ENCODE data around the gene CFAP65.

The CFAP65 gene

GRCh38 chr2:219017201-219017931 lies 23.9 kb downstream of the CFAP65 start:
- no peak for DNase-seq (ENCODE audit: extremely low read depth in 1 of 2, low read depth in 1 of 2)

GRCh38 chr2:219016721-219017120 lies 24.6 kb downstream of the CFAP65 start:
- no peak for DNase-seq (ENCODE audit: extremely low read depth in 1 of 2, low read depth in 1 of 2)

GRCh38 chr2:219010873-219011272 lies 30.4 kb downstream of the CFAP65 start:
- DNase-seq (ENCODE audit: extremely low read depth in 1 of 2, low read depth in 1 of 2), result no peak

GRCh38 chr2:219010162-219010756 lies 31.1 kb downstream of the CFAP65 start:
- DNase-seq (ENCODE audit: extremely low read depth in 1 of 2, low read depth in 1 of 2), result no peak

GRCh38 chr2:219009294-219009693 lies 32.0 kb downstream of the CFAP65 start:
- no peak for DNase-seq (ENCODE audit: extremely low read depth in 1 of 2, low read depth in 1 of 2)

GRCh38 chr2:219003979-219004378 lies 37.3 kb downstream of the CFAP65 start:
- DNase-seq (ENCODE audit: extremely low read depth in 1 of 2, low read depth in 1 of 2), result no peak

- no peak for DNase-seq (ENCODE audit: extremely low read depth in 1 of 2, low read depth in 1 of 2)
Measured at GRCh38 chr2:219003267-219003634, 38.1 kb downstream of the CFAP65 start.

- no peak for DNase-seq (ENCODE audit: extremely low read depth in 1 of 2, low read depth in 1 of 2)
Measured at GRCh38 chr2:219002395-219003266, 38.7 kb downstream of the CFAP65 start.

- no peak for DNase-seq (ENCODE audit: extremely low read depth in 1 of 2, low read depth in 1 of 2)
Measured at GRCh38 chr2:219001577-219002394, 39.5 kb downstream of the CFAP65 start.

GRCh38 chr2:219001100-219001576 lies 40.2 kb downstream of the CFAP65 start:
- no peak for DNase-seq (ENCODE audit: extremely low read depth in 1 of 2, low read depth in 1 of 2)

- no peak for DNase-seq (ENCODE audit: extremely low read depth in 1 of 2, low read depth in 1 of 2)
Measured at GRCh38 chr2:219000569-219000960, 40.8 kb downstream of the CFAP65 start.

- DNase-seq (ENCODE audit: extremely low read depth in 1 of 2, low read depth in 1 of 2), result no peak
Measured at GRCh38 chr2:218999881-219000568, 41.3 kb downstream of the CFAP65 start.

GRCh38 chr2:218999021-218999880 lies 42.1 kb downstream of the CFAP65 start:
- no peak for DNase-seq (ENCODE audit: extremely low read depth in 1 of 2, low read depth in 1 of 2)

- DNase-seq (ENCODE audit: extremely low read depth in 1 of 2, low read depth in 1 of 2), result no peak
Measured at GRCh38 chr2:218998414-218999002, 42.8 kb downstream of the CFAP65 start.

- no peak for DNase-seq (ENCODE audit: extremely low read depth in 1 of 2, low read depth in 1 of 2)
Measured at GRCh38 chr2:218997731-218998130, 43.6 kb downstream of the CFAP65 start.

- DNase-seq (ENCODE audit: extremely low read depth in 1 of 2, low read depth in 1 of 2), result no peak
Measured at GRCh38 chr2:218996937-218997336, 44.4 kb downstream of the CFAP65 start.

GRCh38 chr2:218995972-218996711 lies 45.2 kb downstream of the CFAP65 start:
- DNase-seq (ENCODE audit: extremely low read depth in 1 of 2, low read depth in 1 of 2), result peak; percentile 34 to 62

- no peak for DNase-seq (ENCODE audit: extremely low read depth in 1 of 2, low read depth in 1 of 2)
Measured at GRCh38 chr2:218995561-218995960, 45.8 kb downstream of the CFAP65 start.
